ENCODE data around the gene HBZ.
"Not testable (repeated sequence)": the region's sequence is repeated elsewhere in the genome, so short reads cannot be mapped to it uniquely, and the experiment has no call there.

HBZ gene

GRCh38 chr16:165539-166374 lies 13.3 kb downstream of the HBZ start, which contains the start of gene HBM:
Gene HBM (plus strand): TSS chr16:165978. CDS start chr16:165998, 20 bp downstream.
- Mint-ChIP-seq H3K4me1 (ENCODE audit: low read depth) (peaks cover 5% of the 10 kb centered on the region), H3K36me3 (ENCODE audit: low read depth) (no peaks in the 10 kb centered on the region), H3K9me3 (no peaks in the 10 kb centered on the region), H3K4me3 (no peak within 1 kb of the TSS), H3K27ac (no peak within 1 kb of the TSS), H3K27me3 (ENCODE audit: low read depth) (peaks cover 71% of the 10 kb centered on the region)

DNA sequence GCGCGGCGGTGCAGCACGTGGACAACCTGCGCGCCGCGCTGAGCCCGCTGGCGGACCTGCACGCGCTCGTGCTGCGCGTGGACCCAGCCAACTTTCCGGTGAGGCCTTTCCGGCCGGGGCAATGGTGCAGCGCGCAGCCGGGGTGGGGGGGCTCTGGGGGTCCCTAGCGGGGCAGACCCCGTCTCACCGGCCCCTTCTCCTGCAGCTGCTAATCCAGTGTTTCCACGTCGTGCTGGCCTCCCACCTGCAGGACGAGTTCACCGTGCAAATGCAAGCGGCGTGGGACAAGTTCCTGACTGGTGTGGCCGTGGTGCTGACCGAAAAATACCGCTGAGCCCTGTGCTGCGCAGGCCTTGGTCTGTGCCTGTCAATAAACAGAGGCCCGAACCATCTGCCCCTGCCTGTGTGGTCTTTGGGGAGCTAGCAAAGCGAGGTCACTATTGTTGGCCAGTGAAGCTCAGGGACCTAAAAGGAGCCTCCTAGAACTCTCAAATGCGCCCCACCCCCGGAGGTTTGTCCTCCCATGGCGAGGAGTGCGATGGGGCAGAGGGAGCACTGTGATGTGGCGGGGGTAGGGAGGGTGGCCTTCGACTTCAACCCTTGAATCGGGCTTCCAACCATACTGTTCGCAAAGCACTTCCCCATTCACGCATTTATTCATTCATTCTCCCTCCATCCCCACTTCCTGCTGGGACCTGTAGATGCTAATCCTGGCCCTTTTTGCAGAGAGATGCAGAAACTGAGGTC lies 14.1 kb downstream of the HBZ start:
- H3K4me3 Mint-ChIP-seq: no peak overlapping the region
- no peaks in the 10 kb centered on the region for H3K36me3 Mint-ChIP-seq (ENCODE audit: low read depth)
- H3K9me3 Mint-ChIP-seq: no peaks in the 10 kb centered on the region
- peaks cover 7% of the 10 kb centered on the region for H3K4me1 Mint-ChIP-seq (ENCODE audit: low read depth)
- no peak overlapping the region for H3K27ac Mint-ChIP-seq
- H3K27me3 Mint-ChIP-seq (ENCODE audit: low read depth): peaks cover 73% of the 10 kb centered on the region

DNA sequence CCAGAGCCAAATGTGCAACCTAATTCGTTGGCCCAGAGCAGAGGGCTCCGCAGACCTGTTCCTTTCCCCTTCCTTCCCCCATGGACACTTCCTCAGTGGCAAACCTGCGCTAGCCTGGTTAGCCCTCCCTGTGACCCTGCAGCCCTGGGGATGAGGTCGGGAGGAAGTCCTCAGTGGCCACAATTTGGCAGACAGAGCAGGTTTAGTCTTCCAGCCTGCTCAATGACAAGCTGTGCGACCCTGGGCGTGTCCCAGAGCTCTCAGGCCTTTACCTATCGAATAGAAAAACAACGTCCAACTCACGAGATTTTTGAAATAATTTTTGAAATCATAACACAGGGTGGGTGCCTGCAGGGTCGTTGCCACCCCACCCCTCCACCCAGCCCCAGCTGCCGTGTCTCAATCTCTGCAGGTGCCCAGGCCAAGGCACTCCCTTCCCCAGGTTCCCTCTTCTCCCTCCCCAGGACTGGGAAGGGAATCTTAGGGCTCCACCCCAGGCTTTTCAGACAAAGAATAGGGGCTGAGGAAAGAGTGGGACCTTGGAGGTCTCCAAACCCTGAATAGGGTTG lies 14.8 kb downstream of the HBZ start:
- Mint-ChIP-seq H3K4me1 (ENCODE audit: low read depth) (peaks cover 7% of the 10 kb centered on the region), H3K36me3 (ENCODE audit: low read depth) (no peaks in the 10 kb centered on the region), H3K27ac (no peak overlapping the region), H3K4me3 (no peak overlapping the region), H3K9me3 (no peaks in the 10 kb centered on the region), H3K27me3 (ENCODE audit: low read depth) (peaks cover 72% of the 10 kb centered on the region)

- H3K27ac Mint-ChIP-seq: no peak overlapping the region
- H3K4me1 Mint-ChIP-seq (ENCODE audit: low read depth): peaks cover 7% of the 10 kb centered on the region
- no peak overlapping the region for H3K4me3 Mint-ChIP-seq
Observed at GRCh38 chr16:168424-168823, 16.0 kb downstream of the HBZ start.

GRCh38 chr16:169014-169413 lies 16.6 kb downstream of the HBZ start:
- Mint-ChIP-seq H3K27ac (no peak overlapping the region), H3K4me1 (ENCODE audit: low read depth) (peaks cover 7% of the 10 kb centered on the region), H3K9me3 (no peaks in the 10 kb centered on the region), H3K36me3 (ENCODE audit: low read depth) (no peaks in the 10 kb centered on the region), H3K27me3 (ENCODE audit: low read depth) (peaks cover 73% of the 10 kb centered on the region), H3K4me3 (no peak overlapping the region)

More at GRCh38 chr16:168424-168823, 16.0 kb downstream of the HBZ start:
- Mint-ChIP-seq H3K27me3 (ENCODE audit: low read depth) (peaks cover 70% of the 10 kb centered on the region), H3K9me3 (no peaks in the 10 kb centered on the region), H3K36me3 (ENCODE audit: low read depth) (no peaks in the 10 kb centered on the region)

GRCh38 chr16:170088-170507 lies 17.7 kb downstream of the HBZ start:
- H3K4me3 Mint-ChIP-seq; H3K9me3 Mint-ChIP-seq; H3K27ac Mint-ChIP-seq; H3K4me1 Mint-ChIP-seq (ENCODE audit: low read depth); H3K36me3 Mint-ChIP-seq (ENCODE audit: low read depth): not testable (repeated sequence)
- peaks cover 80% of the 10 kb centered on the region for H3K27me3 Mint-ChIP-seq (ENCODE audit: low read depth)

- Mint-ChIP-seq H3K36me3 (ENCODE audit: low read depth) (no peaks in the 10 kb centered on the region), H3K27me3 (ENCODE audit: low read depth) (peaks cover 80% of the 10 kb centered on the region), H3K9me3 (no peaks in the 10 kb centered on the region), H3K4me1 (ENCODE audit: low read depth) (peaks cover 7% of the 10 kb centered on the region), H3K27ac (no peak overlapping the region), H3K4me3 (no peak overlapping the region)
Observed at GRCh38 chr16:170788-171187, 18.3 kb downstream of the HBZ start.

DNA sequence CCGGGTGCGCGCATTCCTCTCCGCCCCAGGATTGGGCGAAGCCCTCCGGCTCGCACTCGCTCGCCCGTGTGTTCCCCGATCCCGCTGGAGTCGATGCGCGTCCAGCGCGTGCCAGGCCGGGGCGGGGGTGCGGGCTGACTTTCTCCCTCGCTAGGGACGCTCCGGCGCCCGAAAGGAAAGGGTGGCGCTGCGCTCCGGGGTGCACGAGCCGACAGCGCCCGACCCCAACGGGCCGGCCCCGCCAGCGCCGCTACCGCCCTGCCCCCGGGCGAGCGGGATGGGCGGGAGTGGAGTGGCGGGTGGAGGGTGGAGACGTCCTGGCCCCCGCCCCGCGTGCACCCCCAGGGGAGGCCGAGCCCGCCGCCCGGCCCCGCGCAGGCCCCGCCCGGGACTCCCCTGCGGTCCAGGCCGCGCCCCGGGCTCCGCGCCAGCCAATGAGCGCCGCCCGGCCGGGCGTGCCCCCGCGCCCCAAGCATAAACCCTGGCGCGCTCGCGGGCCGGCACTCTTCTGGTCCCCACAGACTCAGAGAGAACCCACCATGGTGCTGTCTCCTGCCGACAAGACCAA lies 20.0 kb downstream of the HBZ start, which contains the start of gene HBA2:
Gene HBA2 (plus strand): TSS at position 503 of the 568 bp plus-strand sequence. CDS start 37 bp downstream, at position 540.
- H3K27ac Mint-ChIP-seq; H3K9me3 Mint-ChIP-seq; H3K36me3 Mint-ChIP-seq (ENCODE audit: low read depth); H3K4me1 Mint-ChIP-seq (ENCODE audit: low read depth): not testable (repeated sequence)
- H3K27me3 Mint-ChIP-seq (ENCODE audit: low read depth): peaks cover 73% of the 10 kb centered on the region
- peak within 1 kb of the TSS; percentile 28 for H3K4me3 Mint-ChIP-seq

DNA sequence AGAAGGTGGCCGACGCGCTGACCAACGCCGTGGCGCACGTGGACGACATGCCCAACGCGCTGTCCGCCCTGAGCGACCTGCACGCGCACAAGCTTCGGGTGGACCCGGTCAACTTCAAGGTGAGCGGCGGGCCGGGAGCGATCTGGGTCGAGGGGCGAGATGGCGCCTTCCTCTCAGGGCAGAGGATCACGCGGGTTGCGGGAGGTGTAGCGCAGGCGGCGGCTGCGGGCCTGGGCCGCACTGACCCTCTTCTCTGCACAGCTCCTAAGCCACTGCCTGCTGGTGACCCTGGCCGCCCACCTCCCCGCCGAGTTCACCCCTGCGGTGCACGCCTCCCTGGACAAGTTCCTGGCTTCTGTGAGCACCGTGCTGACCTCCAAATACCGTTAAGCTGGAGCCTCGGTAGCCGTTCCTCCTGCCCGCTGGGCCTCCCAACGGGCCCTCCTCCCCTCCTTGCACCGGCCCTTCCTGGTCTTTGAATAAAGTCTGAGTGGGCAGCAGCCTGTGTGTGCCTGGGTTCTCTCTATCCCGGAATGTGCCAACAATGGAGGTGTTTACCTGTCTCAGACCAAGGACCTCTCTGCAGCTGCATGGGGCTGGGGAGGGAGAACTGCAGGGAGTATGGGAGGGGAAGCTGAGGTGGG lies 20.9 kb downstream of the HBZ start:
- not testable (repeated sequence) for H3K9me3 Mint-ChIP-seq; H3K36me3 Mint-ChIP-seq (ENCODE audit: low read depth); H3K4me3 Mint-ChIP-seq; H3K27ac Mint-ChIP-seq; H3K4me1 Mint-ChIP-seq (ENCODE audit: low read depth)
- H3K27me3 Mint-ChIP-seq (ENCODE audit: low read depth): peaks cover 73% of the 10 kb centered on the region

GRCh38 chr16:173928-174769 lies 21.7 kb downstream of the HBZ start:
- H3K4me3 Mint-ChIP-seq; H3K36me3 Mint-ChIP-seq (ENCODE audit: low read depth); H3K9me3 Mint-ChIP-seq; H3K27ac Mint-ChIP-seq; H3K4me1 Mint-ChIP-seq (ENCODE audit: low read depth): not testable (repeated sequence)
- peaks cover 70% of the 10 kb centered on the region for H3K27me3 Mint-ChIP-seq (ENCODE audit: low read depth)

GRCh38 chr16:175011-175949 lies 22.8 kb downstream of the HBZ start:
- Mint-ChIP-seq H3K4me3 (no peak overlapping the region), H3K27me3 (ENCODE audit: low read depth) (peaks cover 69% of the 10 kb centered on the region), H3K27ac (no peak overlapping the region), H3K36me3 (ENCODE audit: low read depth) (no peaks in the 10 kb centered on the region), H3K4me1 (ENCODE audit: low read depth) (peaks cover 3% of the 10 kb centered on the region), H3K9me3 (no peaks in the 10 kb centered on the region)

- not testable (repeated sequence) for H3K36me3 Mint-ChIP-seq (ENCODE audit: low read depth); H3K27ac Mint-ChIP-seq; H3K4me3 Mint-ChIP-seq; H3K9me3 Mint-ChIP-seq; H3K4me1 Mint-ChIP-seq (ENCODE audit: low read depth)
- H3K27me3 Mint-ChIP-seq (ENCODE audit: low read depth): peaks cover 62% of the 10 kb centered on the region
Observed at GRCh38 chr16:176006-176405, 23.6 kb downstream of the HBZ start.
